ENCODE measurements around the gene SGK1.
"Not testable (repeated sequence)": the region's sequence is repeated elsewhere in the genome, so short reads cannot be mapped to it uniquely, and the experiment has no call there.

SGK1 gene

GRCh38 chr6:134195164-134195906 lies 122.6 kb downstream of the SGK1 start:
- no peak overlapping the region for H3K4me3 Mint-ChIP-seq
- H3K9me3 Mint-ChIP-seq = no peaks in the 10 kb centered on the region
- H3K36me3 Mint-ChIP-seq (ENCODE audit: low read depth) = no peaks in the 10 kb centered on the region
- H3K27me3 Mint-ChIP-seq = no peaks in the 10 kb centered on the region
- H3K4me1 Mint-ChIP-seq (ENCODE audit: low read depth) = peaks cover 23% of the 10 kb centered on the region
- H3K27ac Mint-ChIP-seq = no peak overlapping the region
- DNase-seq = no peak

- H3K4me3 Mint-ChIP-seq = no peak overlapping the region
- no peaks in the 10 kb centered on the region for H3K9me3 Mint-ChIP-seq
- peaks cover 17% of the 10 kb centered on the region for H3K4me1 Mint-ChIP-seq (ENCODE audit: low read depth)
- no peak for DNase-seq
- H3K27ac Mint-ChIP-seq = peak overlapping the region; percentile 30
- no peaks in the 10 kb centered on the region for H3K36me3 Mint-ChIP-seq (ENCODE audit: low read depth)
- no peaks in the 10 kb centered on the region for H3K27me3 Mint-ChIP-seq
Measured at GRCh38 chr6:134193536-134194498, 124.1 kb downstream of the SGK1 start.

GRCh38 chr6:134192609-134193008 lies 125.3 kb downstream of the SGK1 start:
- not testable (repeated sequence) for H3K27me3 Mint-ChIP-seq; DNase-seq; H3K4me3 Mint-ChIP-seq; H3K9me3 Mint-ChIP-seq; H3K27ac Mint-ChIP-seq; H3K36me3 Mint-ChIP-seq (ENCODE audit: low read depth)
- peaks cover 17% of the 10 kb centered on the region for H3K4me1 Mint-ChIP-seq (ENCODE audit: low read depth)

GRCh38 chr6:134190883-134191282 lies 127.0 kb downstream of the SGK1 start:
- H3K9me3 Mint-ChIP-seq = no peaks in the 10 kb centered on the region
- H3K27ac Mint-ChIP-seq = no peak overlapping the region
- H3K36me3 Mint-ChIP-seq (ENCODE audit: low read depth) = no peaks in the 10 kb centered on the region
- no peak for DNase-seq
- no peaks in the 10 kb centered on the region for H3K27me3 Mint-ChIP-seq
- H3K4me3 Mint-ChIP-seq = no peak overlapping the region
- H3K4me1 Mint-ChIP-seq (ENCODE audit: low read depth) = peaks cover 14% of the 10 kb centered on the region

- peaks cover 6% of the 10 kb centered on the region for H3K4me1 Mint-ChIP-seq (ENCODE audit: low read depth)
- H3K9me3 Mint-ChIP-seq = no peaks in the 10 kb centered on the region
- DNase-seq = no peak
- H3K4me3 Mint-ChIP-seq = no peak overlapping the region
- H3K27ac Mint-ChIP-seq = no peak overlapping the region
- no peaks in the 10 kb centered on the region for H3K36me3 Mint-ChIP-seq (ENCODE audit: low read depth)
- no peaks in the 10 kb centered on the region for H3K27me3 Mint-ChIP-seq
Measured at GRCh38 chr6:134187751-134188150, 130.2 kb downstream of the SGK1 start.

GRCh38 chr6:134187154-134187553 lies 130.8 kb downstream of the SGK1 start:
- no peaks in the 10 kb centered on the region for H3K9me3 Mint-ChIP-seq
- H3K4me3 Mint-ChIP-seq = no peak overlapping the region
- H3K4me1 Mint-ChIP-seq (ENCODE audit: low read depth) = peaks cover 6% of the 10 kb centered on the region
- no peak overlapping the region for H3K27ac Mint-ChIP-seq
- H3K27me3 Mint-ChIP-seq = no peaks in the 10 kb centered on the region
- no peaks in the 10 kb centered on the region for H3K36me3 Mint-ChIP-seq (ENCODE audit: low read depth)
- DNase-seq = no peak

GRCh38 chr6:134186355-134186754 lies 131.6 kb downstream of the SGK1 start:
- H3K27me3 Mint-ChIP-seq = no peaks in the 10 kb centered on the region
- no peak overlapping the region for H3K4me3 Mint-ChIP-seq
- peaks cover 6% of the 10 kb centered on the region for H3K4me1 Mint-ChIP-seq (ENCODE audit: low read depth)
- no peak for DNase-seq
- no peaks in the 10 kb centered on the region for H3K36me3 Mint-ChIP-seq (ENCODE audit: low read depth)
- no peaks in the 10 kb centered on the region for H3K9me3 Mint-ChIP-seq
- no peak overlapping the region for H3K27ac Mint-ChIP-seq

- Mint-ChIP-seq H3K9me3 (no peaks in the 10 kb centered on the region), H3K4me3 (no peak overlapping the region), H3K27ac (no peak overlapping the region), H3K36me3 (ENCODE audit: low read depth) (no peaks in the 10 kb centered on the region), H3K27me3 (no peaks in the 10 kb centered on the region), H3K4me1 (ENCODE audit: low read depth) (peaks cover 6% of the 10 kb centered on the region)
- DNase-seq = no peak
Measured at GRCh38 chr6:134185277-134185676, 132.6 kb downstream of the SGK1 start.

GRCh38 chr6:134183844-134184243 lies 134.1 kb downstream of the SGK1 start:
- Mint-ChIP-seq H3K4me3 (no peak overlapping the region), H3K36me3 (ENCODE audit: low read depth) (no peaks in the 10 kb centered on the region), H3K9me3 (no peaks in the 10 kb centered on the region), H3K27me3 (no peaks in the 10 kb centered on the region), H3K27ac (no peak overlapping the region), H3K4me1 (ENCODE audit: low read depth) (peaks cover 8% of the 10 kb centered on the region)
- no peak for DNase-seq

- peaks cover 19% of the 10 kb centered on the region for H3K4me1 Mint-ChIP-seq (ENCODE audit: low read depth)
- no peaks in the 10 kb centered on the region for H3K36me3 Mint-ChIP-seq (ENCODE audit: low read depth)
- H3K4me3 Mint-ChIP-seq = no peak overlapping the region
- DNase-seq = no peak
- no peak overlapping the region for H3K27ac Mint-ChIP-seq
- no peaks in the 10 kb centered on the region for H3K27me3 Mint-ChIP-seq
- no peaks in the 10 kb centered on the region for H3K9me3 Mint-ChIP-seq
Measured at GRCh38 chr6:134182528-134182927, 135.4 kb downstream of the SGK1 start.

- H3K4me3 Mint-ChIP-seq; H3K27me3 Mint-ChIP-seq; H3K9me3 Mint-ChIP-seq; H3K27ac Mint-ChIP-seq; H3K36me3 Mint-ChIP-seq (ENCODE audit: low read depth); DNase-seq: not testable (repeated sequence)
- H3K4me1 Mint-ChIP-seq (ENCODE audit: low read depth) = peaks cover 21% of the 10 kb centered on the region
Measured at GRCh38 chr6:134181726-134182125, 136.2 kb downstream of the SGK1 start.

GRCh38 chr6:134181251-134181650 lies 136.7 kb downstream of the SGK1 start:
- H3K27ac Mint-ChIP-seq; DNase-seq; H3K9me3 Mint-ChIP-seq; H3K4me3 Mint-ChIP-seq; H3K36me3 Mint-ChIP-seq (ENCODE audit: low read depth); H3K27me3 Mint-ChIP-seq: not testable (repeated sequence)
- peaks cover 20% of the 10 kb centered on the region for H3K4me1 Mint-ChIP-seq (ENCODE audit: low read depth)

GRCh38 chr6:134180540-134180939 lies 137.4 kb downstream of the SGK1 start:
- H3K27ac Mint-ChIP-seq; H3K9me3 Mint-ChIP-seq; H3K36me3 Mint-ChIP-seq (ENCODE audit: low read depth); H3K4me3 Mint-ChIP-seq; H3K27me3 Mint-ChIP-seq; DNase-seq: not testable (repeated sequence)
- peaks cover 27% of the 10 kb centered on the region for H3K4me1 Mint-ChIP-seq (ENCODE audit: low read depth)

GRCh38 chr6:134178161-134179044 lies 139.5 kb downstream of the SGK1 start:
- no peaks in the 10 kb centered on the region for H3K9me3 Mint-ChIP-seq
- DNase-seq = peak; percentile 83
- H3K27ac Mint-ChIP-seq = peak overlapping the region; percentile 87
- H3K4me3 Mint-ChIP-seq = peak overlapping the region; percentile 79
- no peaks in the 10 kb centered on the region for H3K27me3 Mint-ChIP-seq
- H3K4me1 Mint-ChIP-seq (ENCODE audit: low read depth) = peaks cover 37% of the 10 kb centered on the region
- H3K36me3 Mint-ChIP-seq (ENCODE audit: low read depth) = peaks cover 12% of the 10 kb centered on the region

Data from activated T-cell treated with anti-CD3 and anti-CD28 coated beads, Interleukin-2, amount 50 U/mL, for 24 hours (primary cell).